Ascending aorta (tissue), 2 donors: Measurements from ENCODE around the gene LCN10. TPM values are rescaled to one million over a fixed set of nuclear protein-coding genes. Genes with fewer than 3 reads are reported as not detected.

Source experiments
- DNase-seq, 2 donors: peaks; one replicate each; pipeline ENCODE4 v3.0.0-alpha.2; 2019; ENCODE audit warnings: low spot score in 2 of 2
- H3K27ac ChIP-seq, 2 donors: fragments of 200-600 bp; sonication (generic); one replicate each; pipeline ENCODE4 v1.5.1; 2016 to 2017; ENCODE audit warnings: mild to moderate bottlenecking in 1 of 2
- H3K27me3 ChIP-seq: fragments of 200-600 bp; sonication (generic); one replicate; pipeline ENCODE4 v1.5.1; 2017
- H3K36me3 ChIP-seq, 2 donors: fragments of 200-600 bp; sonication (generic); one replicate each; pipeline ENCODE4 v1.5.1; 2016
- H3K4me1 ChIP-seq, 2 donors: fragments of 200-600 bp; sonication (generic); one replicate each; pipeline ENCODE4 v1.5.1; 2016 to 2017; ENCODE audit warnings: mild to moderate bottlenecking in 1 of 2
- H3K4me3 ChIP-seq, 2 donors: fragments of 200-600 bp; sonication (generic); one replicate each; pipeline ENCODE4 v1.5.1; 2016 to 2017; ENCODE audit warnings: mild to moderate bottlenecking in 1 of 2
- H3K9me3 ChIP-seq, 2 donors: fragments of 200-600 bp; sonication (generic); one replicate each; pipeline ENCODE4 v1.5.1; 2016
- intact Hi-C: fragments of 100-400 bp; cut with DNase I; formaldehyde crosslinking; loops from one replicate; pipeline ENCODE4 v1.15.1; 2023
- total RNA-seq: library from RNA; depleted of rRNA; stranded (reverse); fragments of >200 nt; gene quantifications from one replicate; pipeline ENCODE4 v1.1.0, GENCODE V29; 2016
- TF ChIP-seq, protein P1 (sequence below), 3 experiments: fragments of 200-600 bp in 2 of 3; fragments of 450-650 bp in 1 of 3; sonication (generic) in 2 of 3; IDR thresholded peaks; one replicate each; pipeline ENCODE4 v1.5.1; 2016 to 2019; ENCODE audit warnings: antibody characterized with exemption in 3 of 3, mild to moderate bottlenecking in 1 of 3, moderate library complexity in 1 of 3

The LCN10 gene
- total RNA-seq, 1 donor from 2014 or later = 28.5 TPM

DNA sequence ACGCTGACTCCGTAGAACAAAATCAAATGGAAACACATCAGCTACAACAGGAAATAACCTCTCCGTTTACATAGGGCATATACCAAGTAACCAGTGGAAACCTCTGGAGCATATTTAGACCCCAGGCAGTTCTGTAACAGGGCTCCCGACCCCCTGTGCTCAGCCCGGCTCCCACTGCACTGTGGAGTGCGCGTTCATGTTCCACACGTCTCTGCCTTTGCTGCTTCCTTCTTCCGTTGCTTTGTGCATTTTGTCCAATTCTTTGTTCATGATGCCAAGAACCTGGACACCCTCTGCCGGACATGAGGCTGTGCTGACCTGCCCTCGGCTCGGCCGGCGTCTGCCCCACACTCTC, 49.6 kb downstream of the LCN10 start:
- Histone ChIP-seq H3K27ac (no peak overlapping the region), H3K4me3 (no peak overlapping the region), H3K36me3 (no peaks in the 10 kb centered on the region), H3K27me3 (no peaks in the 10 kb centered on the region), H3K9me3 (no peaks in the 10 kb centered on the region), H3K4me1 (no peaks in the 10 kb centered on the region)
- TF ChIP-seq, protein P1, sequence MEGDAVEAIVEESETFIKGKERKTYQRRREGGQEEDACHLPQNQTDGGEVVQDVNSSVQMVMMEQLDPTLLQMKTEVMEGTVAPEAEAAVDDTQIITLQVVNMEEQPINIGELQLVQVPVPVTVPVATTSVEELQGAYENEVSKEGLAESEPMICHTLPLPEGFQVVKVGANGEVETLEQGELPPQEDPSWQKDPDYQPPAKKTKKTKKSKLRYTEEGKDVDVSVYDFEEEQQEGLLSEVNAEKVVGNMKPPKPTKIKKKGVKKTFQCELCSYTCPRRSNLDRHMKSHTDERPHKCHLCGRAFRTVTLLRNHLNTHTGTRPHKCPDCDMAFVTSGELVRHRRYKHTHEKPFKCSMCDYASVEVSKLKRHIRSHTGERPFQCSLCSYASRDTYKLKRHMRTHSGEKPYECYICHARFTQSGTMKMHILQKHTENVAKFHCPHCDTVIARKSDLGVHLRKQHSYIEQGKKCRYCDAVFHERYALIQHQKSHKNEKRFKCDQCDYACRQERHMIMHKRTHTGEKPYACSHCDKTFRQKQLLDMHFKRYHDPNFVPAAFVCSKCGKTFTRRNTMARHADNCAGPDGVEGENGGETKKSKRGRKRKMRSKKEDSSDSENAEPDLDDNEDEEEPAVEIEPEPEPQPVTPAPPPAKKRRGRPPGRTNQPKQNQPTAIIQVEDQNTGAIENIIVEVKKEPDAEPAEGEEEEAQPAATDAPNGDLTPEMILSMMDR (IDR thresholded peaks at IDR 0.05) = no peak
- DNase-seq = no peak
- intact Hi-C loops = no loop called here

DNA sequence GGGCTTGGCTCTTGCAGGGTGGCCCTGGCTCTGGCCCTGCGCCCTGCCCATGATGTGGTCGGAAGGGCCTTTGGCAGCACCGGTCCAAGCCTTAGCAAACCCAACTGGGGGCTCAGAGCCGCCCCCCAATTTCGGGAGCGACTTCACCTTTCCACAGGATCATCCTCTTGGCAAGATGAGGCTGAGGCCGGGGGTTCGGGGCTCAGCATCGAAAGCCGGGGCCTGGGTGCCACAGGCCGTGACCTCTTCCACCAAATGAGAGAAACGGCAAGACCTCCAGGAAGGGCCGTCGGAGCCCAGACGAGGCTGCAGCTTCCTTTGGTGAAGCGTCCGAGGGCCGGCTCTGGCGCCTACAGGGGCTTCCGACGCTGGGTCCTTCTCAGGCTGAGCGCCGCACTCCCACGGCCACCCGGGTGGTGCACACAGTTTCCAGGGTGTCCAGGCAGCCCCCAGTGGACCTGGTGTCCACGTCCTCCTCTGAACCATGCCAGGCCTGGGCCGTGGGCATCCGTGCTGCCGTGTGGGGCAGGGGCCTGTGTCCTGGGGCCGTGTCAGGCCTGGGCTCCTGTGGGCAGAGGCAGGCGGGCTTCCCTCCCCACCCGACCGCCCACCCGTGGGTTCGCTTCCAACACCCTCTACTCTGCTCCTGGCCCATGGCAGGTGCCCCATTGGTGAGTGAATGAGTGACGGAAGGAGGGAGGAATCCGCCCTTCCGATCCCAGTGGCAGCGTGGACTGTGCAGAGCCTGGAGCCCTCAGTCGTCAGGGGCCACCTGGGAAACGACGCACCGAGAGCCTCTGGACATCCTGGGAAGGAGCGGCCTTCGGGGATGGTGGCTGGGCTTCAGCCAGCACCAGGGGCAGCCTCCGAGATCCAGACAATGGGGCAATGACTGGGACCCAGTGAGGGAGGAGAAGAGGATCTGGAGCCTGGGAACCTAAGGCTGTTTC, 50.3 kb downstream of the LCN10 start:
- Histone ChIP-seq H3K9me3 (no peaks in the 10 kb centered on the region), H3K4me1 (peaks cover 0 to 5% of the 10 kb centered on the region in 2 donors), H3K27me3 (no peaks in the 10 kb centered on the region), H3K4me3 (no peak overlapping the region), H3K36me3 (no peaks in the 10 kb centered on the region), H3K27ac (no peak overlapping the region)
- DNase-seq = no peak
- intact Hi-C loops = no loop called here
- TF ChIP-seq, protein P1 (IDR thresholded peaks at IDR 0.05) = no peak

DNA sequence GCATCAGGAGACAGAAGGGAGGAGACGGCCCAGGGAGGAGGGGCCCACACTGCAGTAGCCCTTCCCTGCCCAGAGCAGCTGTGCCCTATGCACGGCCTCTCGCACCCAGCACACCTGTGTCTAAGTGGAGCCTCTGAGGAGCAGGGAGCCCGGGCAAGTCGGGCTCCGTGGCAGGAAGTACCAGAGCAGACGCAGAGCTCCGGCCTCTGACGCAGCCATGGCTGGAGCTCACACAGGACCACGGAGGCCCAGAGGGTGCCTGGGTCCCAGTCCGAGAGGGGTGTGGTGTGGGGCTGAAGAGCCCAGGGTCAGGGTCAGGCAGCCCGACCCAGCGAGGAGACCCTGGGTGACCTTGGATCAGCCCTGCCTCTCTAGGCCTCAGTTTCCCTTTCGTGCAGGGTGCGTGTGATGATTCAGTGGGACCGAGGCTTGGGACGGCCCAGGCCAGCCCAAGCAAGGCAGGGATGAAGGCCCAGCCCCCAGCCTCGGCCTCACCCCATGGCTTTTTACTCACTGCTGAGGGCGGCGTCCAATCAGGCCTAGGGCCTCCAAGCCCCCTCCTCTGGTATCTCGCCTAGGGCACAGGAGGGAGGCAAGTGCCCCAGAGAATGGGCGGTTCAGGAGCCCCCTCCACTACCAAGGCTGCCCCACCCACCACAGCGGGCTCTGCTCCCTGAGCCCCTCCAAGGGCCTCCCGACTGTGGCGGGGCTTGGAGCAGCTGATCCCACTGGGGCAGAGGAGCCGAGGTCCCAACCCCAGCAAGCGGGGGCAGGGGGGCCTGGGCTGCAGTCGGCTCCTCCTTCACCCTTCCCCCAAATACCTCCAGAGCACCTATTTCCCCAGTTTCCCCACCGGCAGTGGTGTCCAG, 51.2 kb downstream of the LCN10 start:
- intact Hi-C loops = no loop called here
- no peak overlapping the region for H3K27ac ChIP-seq
- no peak overlapping the region for H3K4me3 ChIP-seq
- no peak for DNase-seq
- TF ChIP-seq, protein P1 (IDR thresholded peaks at IDR 0.05) = no peak
- no peaks in the 10 kb centered on the region for H3K36me3 ChIP-seq
- H3K9me3 ChIP-seq = no peaks in the 10 kb centered on the region
- peaks cover under 1 to 5% of the 10 kb centered on the region in 2 donors for H3K4me1 ChIP-seq
- no peaks in the 10 kb centered on the region for H3K27me3 ChIP-seq

DNA sequence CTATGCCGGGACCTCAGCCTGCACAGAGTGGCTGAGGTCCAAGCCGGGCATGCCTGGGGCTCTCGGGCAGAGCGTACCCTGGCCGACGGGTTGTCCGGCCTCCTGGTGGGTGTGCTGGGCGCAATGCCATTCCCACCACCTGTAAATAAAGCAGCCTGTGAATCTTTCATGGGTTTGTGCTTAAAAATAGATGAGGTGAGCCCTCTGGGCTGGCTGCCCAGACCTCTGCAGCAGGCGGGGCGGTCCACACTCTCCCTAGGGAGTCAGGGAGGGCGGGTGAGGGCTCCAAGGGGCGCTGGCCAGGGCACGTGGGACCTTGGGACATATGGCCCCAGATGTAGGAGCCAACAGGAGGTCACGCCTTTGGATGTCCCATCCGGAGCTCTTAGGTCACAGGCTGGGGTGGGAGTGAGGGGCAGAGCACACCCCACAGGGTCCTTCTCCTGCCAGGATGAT, 51.9 kb downstream of the LCN10 start:
- no peaks in the 10 kb centered on the region for H3K9me3 ChIP-seq
- DNase-seq = no peak
- no peaks in the 10 kb centered on the region for H3K27me3 ChIP-seq
- no peak overlapping the region for H3K27ac ChIP-seq
- peaks cover 7 to 10% of the 10 kb centered on the region in 2 donors for H3K4me1 ChIP-seq
- TF ChIP-seq, protein P1 (IDR thresholded peaks at IDR 0.05) = no peak
- no peaks in the 10 kb centered on the region for H3K36me3 ChIP-seq
- intact Hi-C loops = no loop called here
- no peak overlapping the region for H3K4me3 ChIP-seq

DNA sequence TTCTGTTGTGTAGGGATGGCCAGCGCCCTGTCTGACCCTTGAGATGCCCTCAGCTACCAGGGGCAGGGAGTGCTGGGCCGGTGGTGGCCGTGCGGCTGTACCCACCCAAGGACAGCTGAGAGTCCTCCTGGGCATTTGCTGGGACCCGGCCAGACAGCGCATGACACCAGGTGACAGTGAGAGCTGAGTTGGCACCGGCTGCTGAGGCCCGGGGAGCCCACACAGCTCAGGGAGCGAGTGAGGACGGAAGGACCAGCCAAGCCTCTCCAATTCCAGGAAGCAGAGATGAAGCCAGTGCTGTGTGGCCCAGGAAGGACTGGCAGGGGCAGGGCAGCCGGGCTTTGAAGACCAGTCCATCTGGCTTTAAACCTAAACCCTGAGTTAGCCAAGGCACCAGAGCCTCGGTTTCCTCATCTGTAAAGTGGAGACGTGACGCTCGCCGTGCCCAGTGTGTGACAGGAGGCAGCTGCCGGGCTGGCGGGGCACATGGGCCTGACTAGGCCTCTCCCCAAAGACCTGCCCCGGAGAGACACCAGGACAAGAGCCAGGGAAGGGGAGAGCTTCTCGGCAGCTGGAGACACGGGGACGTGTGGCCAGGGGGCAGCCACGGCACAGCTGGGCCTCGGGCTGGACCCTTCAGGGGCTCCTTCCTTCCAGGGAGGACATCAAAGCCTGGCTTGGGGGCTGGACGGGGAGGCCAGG, 52.5 kb downstream of the LCN10 start:
- H3K36me3 ChIP-seq = no peaks in the 10 kb centered on the region
- no peak overlapping the region for H3K4me3 ChIP-seq
- TF ChIP-seq, protein P1 (IDR thresholded peaks at IDR 0.05) = no peak
- no peaks in the 10 kb centered on the region for H3K9me3 ChIP-seq
- no peak overlapping the region for H3K27ac ChIP-seq
- DNase-seq = no peak
- intact Hi-C loops = no loop called here
- H3K4me1 ChIP-seq = peaks cover 11 to 15% of the 10 kb centered on the region in 2 donors
- H3K27me3 ChIP-seq = no peaks in the 10 kb centered on the region
